Natural killer cell treated with Interleukin-12 subunit alpha and Interleukin-12 subunit beta and Interleukin-15 and Interleukin-18, amount 100 ng/mL, for 72 hours (primary cell): ENCODE data around the gene SMNDC1. TPM values are rescaled to one million over a fixed set of nuclear protein-coding genes. Genes with fewer than 3 reads are reported as not detected.
"Not testable (repeated sequence)": the region's sequence is repeated elsewhere in the genome, so short reads cannot be mapped to it uniquely, and the experiment has no call there.

Source experiments
- ATAC-seq, 2 donors: fragments of 150-1000 bp; cut with Tn5 transposase in 1 of 2; sonication (Bioruptor Pico), chemical (Tn5 transposase) in 1 of 2; 2 replicates each; pipeline ENCODE4 v1.10.0; 2021
- DNase-seq: peaks from one replicate; pipeline ENCODE4 v3.0.0; 2022; ENCODE audit warnings: low spot score
- H3K27ac Mint-ChIP-seq, 2 donors: 1 replicate in 1 of 2; 2 replicates in 1 of 2; pipeline ENCODE4 v1.8.0; 2022; ENCODE audit warnings: mixed read lengths in 2 of 2, mild to moderate bottlenecking in 1 of 2, moderate library complexity in 1 of 2
- H3K27me3 Mint-ChIP-seq, 2 donors: 1 replicate in 1 of 2; 2 replicates in 1 of 2; pipeline ENCODE4 v1.8.0; 2022; ENCODE audit warnings: mixed read lengths in 2 of 2
- H3K36me3 Mint-ChIP-seq: one replicate; pipeline ENCODE4 v1.8.0; 2022; ENCODE audit warnings: mixed read lengths
- H3K4me1 Mint-ChIP-seq, 2 donors: 1 replicate in 1 of 2; 2 replicates in 1 of 2; pipeline ENCODE4 v1.8.0; 2022; ENCODE audit warnings: low read depth in 2 of 2, mixed read lengths in 2 of 2, mild to moderate bottlenecking in 1 of 2
- H3K4me3 Mint-ChIP-seq: one replicate; pipeline ENCODE4 v1.8.0; 2022; ENCODE audit warnings: mixed read lengths
- H3K9me3 Mint-ChIP-seq: 2 replicates; pipeline ENCODE4 v1.8.0; 2022; ENCODE audit warnings: mixed read lengths
- total RNA-seq, 2 donors: library from RNA; stranded (reverse); gene quantifications; one replicate each; pipeline ENCODE4 v1.2.3, GENCODE V29; 2022

Gene SMNDC1
- total RNA-seq, 2 donors from 2014 or later = 39.7 to 41.8 TPM

DNA sequence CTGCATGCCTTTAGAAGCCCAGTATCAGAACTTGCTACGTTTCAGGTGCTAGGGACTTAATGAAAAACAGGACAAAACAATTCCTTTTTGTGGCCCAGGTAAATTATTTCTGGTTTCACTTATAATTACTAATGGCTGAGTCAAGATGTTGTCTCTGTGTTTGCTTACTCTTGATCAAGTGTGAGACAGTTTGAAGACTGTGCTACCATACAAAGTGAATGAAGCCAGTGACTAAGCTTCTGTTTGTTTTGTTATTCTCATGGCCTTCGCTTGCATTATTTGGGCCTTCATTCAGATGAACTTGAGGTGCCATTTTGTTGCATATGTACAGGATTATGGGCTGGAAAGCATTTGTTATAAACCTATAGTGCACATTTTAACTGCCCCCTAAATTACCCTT is 17.9 kb downstream of the SMNDC1 start:
- ATAC-seq = no peak
- no peak for DNase-seq
- Mint-ChIP-seq H3K27ac (no peak overlapping the region), H3K27me3 (no peaks in the 10 kb centered on the region), H3K9me3 (no peaks in the 10 kb centered on the region), H3K4me3 (no peak overlapping the region), H3K4me1 (no peaks in the 10 kb centered on the region), H3K36me3 (no peaks in the 10 kb centered on the region)

DNA sequence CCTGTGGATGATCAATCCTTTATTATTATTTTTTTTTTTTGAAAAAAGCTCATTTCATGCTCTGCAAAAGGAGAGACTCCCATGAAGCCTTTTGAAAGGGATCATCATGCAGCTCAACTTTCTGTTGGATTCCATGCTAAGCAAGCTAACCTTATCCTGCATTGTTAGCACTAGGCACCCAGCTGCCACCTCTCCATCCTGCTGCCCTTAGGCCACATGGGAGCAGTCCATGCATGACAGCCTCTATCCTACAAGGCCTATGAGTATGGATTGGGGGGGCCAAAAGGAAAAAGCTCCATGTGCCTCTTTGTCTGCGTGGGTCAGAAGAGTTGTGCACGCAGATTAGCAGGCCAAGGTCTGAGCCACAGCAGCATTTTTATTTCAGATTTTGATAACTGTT is 19.2 kb downstream of the SMNDC1 start:
- no peaks in the 10 kb centered on the region for H3K4me1 Mint-ChIP-seq
- no peak overlapping the region for H3K27ac Mint-ChIP-seq
- no peak for DNase-seq
- H3K36me3 Mint-ChIP-seq = no peaks in the 10 kb centered on the region
- no peaks in the 10 kb centered on the region for H3K27me3 Mint-ChIP-seq
- H3K9me3 Mint-ChIP-seq = no peaks in the 10 kb centered on the region
- ATAC-seq = no peak
- no peak overlapping the region for H3K4me3 Mint-ChIP-seq

- H3K27me3 Mint-ChIP-seq = no peaks in the 10 kb centered on the region
- no peaks in the 10 kb centered on the region for H3K36me3 Mint-ChIP-seq
- H3K4me1 Mint-ChIP-seq = peaks cover 0 to 2% of the 10 kb centered on the region in 2 donors
- DNase-seq (no peak), ATAC-seq (no peak)
- no peak overlapping the region for H3K4me3 Mint-ChIP-seq
- H3K9me3 Mint-ChIP-seq = no peaks in the 10 kb centered on the region
- no peak overlapping the region for H3K27ac Mint-ChIP-seq
These were observed 20.5 kb downstream of the SMNDC1 start for GRCh38 chr10:110284262-110284661.

DNA sequence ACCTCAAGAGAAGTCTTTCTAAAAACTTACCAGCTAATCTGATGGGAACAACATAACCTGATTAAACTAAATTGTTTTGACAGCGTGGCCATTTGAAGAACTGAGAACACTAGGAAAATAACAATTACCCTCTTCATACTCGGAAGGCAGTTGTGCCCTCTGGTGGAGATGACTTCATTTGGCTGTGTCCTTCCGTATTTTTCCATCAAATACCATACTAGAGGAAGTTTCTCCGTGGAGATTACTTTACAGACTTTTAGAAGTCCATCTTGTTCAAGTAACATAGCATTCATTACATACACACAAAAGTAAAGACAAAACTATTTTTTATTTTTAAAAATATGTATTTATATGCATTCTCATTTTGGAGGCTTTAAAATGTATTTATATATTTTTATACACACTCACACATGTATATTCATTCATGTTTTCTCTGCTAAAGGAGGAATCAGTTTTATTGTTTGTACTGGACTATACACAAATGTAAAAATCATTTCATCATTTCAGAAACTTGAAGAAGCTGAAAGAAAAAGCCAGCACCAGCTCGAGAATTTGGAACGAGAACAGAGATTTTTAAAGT is 25.2 kb downstream of the SMNDC1 start:
- DNase-seq (peak; percentile 59), ATAC-seq (no peak)
- H3K4me3 Mint-ChIP-seq = no peak overlapping the region
- H3K36me3 Mint-ChIP-seq = no peaks in the 10 kb centered on the region
- peaks cover 17 to 30% of the 10 kb centered on the region in 2 donors for H3K27me3 Mint-ChIP-seq
- H3K9me3 Mint-ChIP-seq = no peaks in the 10 kb centered on the region
- H3K27ac Mint-ChIP-seq = no peak overlapping the region
- peaks cover 0 to 12% of the 10 kb centered on the region in 2 donors for H3K4me1 Mint-ChIP-seq

DNA sequence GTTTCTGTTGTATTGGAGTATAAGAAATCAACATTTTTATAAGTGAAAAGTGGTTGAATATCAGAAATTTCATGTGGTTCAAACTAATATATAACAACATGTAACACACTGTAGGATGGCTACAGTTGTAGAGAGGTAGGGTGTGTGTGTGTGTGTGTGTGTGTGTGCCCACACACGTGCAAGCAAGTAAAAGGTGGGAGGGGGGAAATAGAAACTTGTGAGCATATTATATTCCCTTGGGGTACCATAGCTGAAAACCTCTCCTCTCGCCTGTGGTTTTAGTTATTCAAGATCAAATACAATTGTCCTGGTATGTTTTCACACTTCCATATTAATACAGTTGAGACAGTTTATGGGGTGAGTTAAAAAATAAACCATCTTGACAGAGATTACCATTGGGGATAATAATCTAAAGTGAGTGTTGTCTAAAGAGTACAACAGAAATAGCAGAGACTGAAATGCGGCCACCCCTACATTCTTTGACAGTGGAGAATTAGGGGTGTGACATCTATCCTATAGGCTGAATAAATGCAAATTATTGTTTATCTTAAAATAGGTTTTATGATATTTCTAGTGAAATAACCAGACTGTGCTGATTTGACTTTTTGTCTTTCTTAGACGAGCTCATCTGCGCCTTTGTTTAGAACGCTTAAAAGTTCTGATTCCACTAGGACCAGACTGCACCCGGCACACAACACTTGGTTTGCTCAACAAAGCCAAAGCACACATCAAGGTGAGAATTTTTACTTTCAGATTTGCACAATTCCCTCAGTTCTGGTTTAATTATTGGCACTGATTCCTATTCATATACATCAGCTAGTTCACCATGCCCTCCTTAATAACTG is 25.9 kb downstream of the SMNDC1 start:
- peaks cover 17 to 31% of the 10 kb centered on the region in 2 donors for H3K27me3 Mint-ChIP-seq
- ATAC-seq (no peak), DNase-seq (no peak)
- no peaks in the 10 kb centered on the region for H3K36me3 Mint-ChIP-seq
- H3K4me3 Mint-ChIP-seq = no peak overlapping the region
- no peak overlapping the region for H3K27ac Mint-ChIP-seq
- H3K9me3 Mint-ChIP-seq = no peaks in the 10 kb centered on the region
- peaks cover 1 to 15% of the 10 kb centered on the region in 2 donors for H3K4me1 Mint-ChIP-seq

GRCh38 chr10:110277591-110277990 is 27.1 kb downstream of the SMNDC1 start:
- Mint-ChIP-seq H3K9me3 (no peaks in the 10 kb centered on the region), H3K27ac (no peak overlapping the region)
- no peak for ATAC-seq

GRCh38 chr10:110276603-110277002 is 28.1 kb downstream of the SMNDC1 start:
- no peak for DNase-seq
- Mint-ChIP-seq H3K27me3 (peaks cover 26 to 37% of the 10 kb centered on the region in 2 donors), H3K27ac (no peak overlapping the region), H3K4me1 (peaks cover 8 to 22% of the 10 kb centered on the region in 2 donors), H3K4me3 (no peak overlapping the region), H3K36me3 (no peaks in the 10 kb centered on the region), H3K9me3 (no peaks in the 10 kb centered on the region)
- no peak for ATAC-seq

More at GRCh38 chr10:110277591-110277990, 27.1 kb downstream of the SMNDC1 start:
- Mint-ChIP-seq H3K27me3 (peaks cover 23 to 37% of the 10 kb centered on the region in 2 donors), H3K4me1 (peaks cover 8 to 22% of the 10 kb centered on the region in 2 donors), H3K36me3 (no peaks in the 10 kb centered on the region), H3K4me3 (no peak overlapping the region)
- DNase-seq = no peak

DNA sequence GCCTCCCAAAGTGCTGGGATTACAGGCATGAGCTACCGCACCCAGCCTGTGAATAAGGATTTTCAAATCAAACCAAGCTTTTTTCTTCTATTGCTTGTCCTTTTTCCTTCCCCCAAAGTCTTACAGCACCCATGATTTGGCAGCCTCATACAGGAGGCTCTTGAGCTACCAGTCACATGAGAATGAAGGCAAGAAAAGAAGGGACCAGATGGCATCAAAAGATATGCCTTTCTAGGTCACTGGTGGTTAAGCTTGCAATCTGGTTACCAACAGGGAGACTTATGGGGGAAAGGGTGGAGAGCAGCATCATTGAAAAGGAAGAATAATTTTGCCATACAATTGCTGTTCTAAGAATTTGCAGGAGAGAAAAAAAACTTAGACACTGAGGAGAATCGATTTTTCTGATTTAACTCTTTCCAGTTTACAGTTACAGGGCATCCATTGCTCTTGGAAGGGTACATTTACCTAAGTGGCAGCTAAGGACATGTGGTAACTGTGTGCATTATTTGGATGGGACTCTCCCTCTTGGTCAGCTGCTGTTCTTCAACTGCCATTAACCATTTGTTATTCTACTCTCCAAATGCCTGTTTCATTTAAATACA is 29.5 kb downstream of the SMNDC1 start:
- ATAC-seq (no peak), DNase-seq (no peak)
- no peak overlapping the region for H3K4me3 Mint-ChIP-seq
- H3K27ac Mint-ChIP-seq = no peak overlapping the region
- peaks cover 26 to 37% of the 10 kb centered on the region in 2 donors for H3K27me3 Mint-ChIP-seq
- H3K4me1 Mint-ChIP-seq = peaks cover 8 to 22% of the 10 kb centered on the region in 2 donors
- no peaks in the 10 kb centered on the region for H3K36me3 Mint-ChIP-seq
- H3K9me3 Mint-ChIP-seq = no peaks in the 10 kb centered on the region

DNA sequence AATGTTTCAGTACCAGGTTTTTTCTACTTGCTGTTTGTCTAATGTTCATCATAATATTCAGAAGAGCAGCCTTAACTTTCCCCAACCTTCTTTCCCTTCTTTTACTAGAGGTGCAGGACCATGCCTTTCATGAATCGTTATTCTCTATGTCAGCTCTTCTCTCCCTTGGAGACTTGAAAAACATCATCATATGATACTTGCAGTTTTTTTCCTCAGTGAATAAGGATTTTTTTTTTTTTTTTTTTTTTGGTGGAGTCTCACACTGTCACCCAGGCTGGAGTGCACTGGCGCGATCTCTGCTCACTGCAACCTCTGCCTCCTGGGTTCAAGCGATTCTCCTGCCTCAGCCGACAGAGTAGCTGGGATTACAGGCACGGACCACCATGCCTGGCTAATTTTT is 30.1 kb downstream of the SMNDC1 start:
- ATAC-seq = no peak
- H3K27ac Mint-ChIP-seq = no peak overlapping the region
- H3K9me3 Mint-ChIP-seq = no peaks in the 10 kb centered on the region
- peaks cover 27 to 37% of the 10 kb centered on the region in 2 donors for H3K27me3 Mint-ChIP-seq
- H3K4me3 Mint-ChIP-seq = no peak overlapping the region
- H3K4me1 Mint-ChIP-seq = peaks cover 12 to 23% of the 10 kb centered on the region in 2 donors
- no peak for DNase-seq
- H3K36me3 Mint-ChIP-seq = no peaks in the 10 kb centered on the region

DNA sequence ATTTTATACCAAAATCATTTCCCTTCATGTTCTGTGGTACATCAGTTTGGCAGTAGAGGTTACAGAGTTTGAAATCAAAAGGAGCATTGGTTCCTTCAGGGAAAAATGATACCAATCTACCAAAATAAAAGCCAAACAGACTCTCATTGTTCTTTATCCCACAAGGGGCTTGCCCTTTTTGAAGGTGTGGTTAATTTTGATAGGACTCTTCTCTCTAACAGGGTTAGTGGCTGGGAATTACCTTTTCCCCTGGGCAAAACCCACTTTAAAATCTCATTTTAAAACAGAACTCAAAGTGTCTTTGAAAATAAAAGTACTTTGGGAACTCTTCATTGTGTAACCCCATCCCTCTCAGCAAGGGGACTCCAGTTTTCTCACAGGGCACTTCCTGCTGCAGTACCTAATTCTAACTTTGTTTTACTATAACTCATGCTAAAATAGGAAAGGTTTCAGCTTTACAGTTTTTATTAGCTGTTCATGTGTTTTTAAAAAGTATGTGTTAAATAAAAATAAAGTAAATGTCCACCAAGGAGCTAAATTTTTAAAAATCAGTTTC is 30.6 kb downstream of the SMNDC1 start:
- Mint-ChIP-seq H3K27me3 (peaks cover 28 to 37% of the 10 kb centered on the region in 2 donors), H3K4me3 (no peak overlapping the region), H3K9me3 (no peaks in the 10 kb centered on the region), H3K4me1 (peaks cover 17 to 26% of the 10 kb centered on the region in 2 donors), H3K27ac (peak overlapping the region in 1 of 2 donors; percentile 2), H3K36me3 (no peaks in the 10 kb centered on the region)
- DNase-seq (no peak), ATAC-seq (no peak)

GRCh38 chr10:110273474-110273873 is 31.2 kb downstream of the SMNDC1 start:
- Mint-ChIP-seq H3K27ac (peak overlapping the region in 1 of 2 donors; percentile 2), H3K4me1 (peaks cover 18 to 26% of the 10 kb centered on the region in 2 donors), H3K36me3 (no peaks in the 10 kb centered on the region), H3K27me3 (peaks cover 25 to 33% of the 10 kb centered on the region in 2 donors), H3K9me3 (no peaks in the 10 kb centered on the region), H3K4me3 (no peak overlapping the region)
- ATAC-seq (peak; percentile 61 to 65), DNase-seq (peak; percentile 62)

DNA sequence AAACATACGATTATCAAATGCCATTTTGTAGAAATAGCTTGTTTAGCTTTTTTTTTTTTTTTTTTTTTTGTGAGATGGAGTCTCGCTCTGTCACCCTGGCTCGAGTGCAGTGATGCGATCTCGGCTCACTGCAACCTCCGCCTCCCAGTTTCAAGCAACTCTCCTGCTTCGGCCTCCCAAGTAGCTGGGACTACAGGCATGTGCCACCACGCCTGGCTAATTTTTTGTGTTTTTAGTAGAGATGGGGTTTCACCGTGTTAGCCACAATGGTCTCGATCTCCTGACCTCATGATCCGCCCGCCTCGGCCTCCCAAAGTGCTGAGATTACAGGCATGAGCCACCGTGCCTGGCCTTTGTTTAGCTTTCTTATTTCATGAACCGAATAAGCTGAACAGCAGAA is 31.7 kb downstream of the SMNDC1 start:
- H3K9me3 Mint-ChIP-seq, DNase-seq, ATAC-seq, H3K36me3 Mint-ChIP-seq, H3K4me3 Mint-ChIP-seq: not testable (repeated sequence)
- H3K27me3 Mint-ChIP-seq = peaks cover 21 to 28% of the 10 kb centered on the region in 2 donors
- H3K4me1 Mint-ChIP-seq = peaks cover 18 to 25% of the 10 kb centered on the region in 2 donors
- peak overlapping the region in 1 of 2 donors; percentile 2 for H3K27ac Mint-ChIP-seq

- Mint-ChIP-seq H3K27ac (peak overlapping the region in 1 of 2 donors; percentile 83), H3K36me3 (no peaks in the 10 kb centered on the region), H3K9me3 (no peaks in the 10 kb centered on the region), H3K4me1 (peaks cover 18 to 21% of the 10 kb centered on the region in 2 donors), H3K27me3 (peaks cover 7 to 11% of the 10 kb centered on the region in 2 donors), H3K4me3 (peak overlapping the region; percentile 63)
- DNase-seq = no peak
- ATAC-seq = peak; percentile 81 to 86
These were observed 35.1 kb downstream of the SMNDC1 start for GRCh38 chr10:110269374-110270318.
